Adrenal gland (tissue), 5 donors: Measurements from ENCODE around the gene TDRD3.

Experiments used
- POLR2A ChIP-seq, 2 donors: fragments of 450-650 bp; IDR thresholded peaks; one replicate each; pipeline ENCODE4 v1.6.1; 2017; ENCODE audit warnings: antibody characterized with exemption in 2 of 2, mild to moderate bottlenecking in 2 of 2, moderate library complexity in 1 of 2
- TF ChIP-seq, protein P1 (sequence below), 6 experiments: fragments of 450-650 bp in 4 of 6; fragments of 200-600 bp in 2 of 6; sonication (generic) in 1 of 6; IDR thresholded peaks; 1 replicate in 5 of 6; 2 replicates in 1 of 6; pipeline versions ENCODE4 v1.5.1 to v1.8.0; 2016 to 2021; ENCODE audit warnings: antibody characterized with exemption in 6 of 6, mild to moderate bottlenecking in 2 of 6, moderate library complexity in 1 of 6
- donor health status: DM: no; HTN: no; CAD: no.

DNA sequence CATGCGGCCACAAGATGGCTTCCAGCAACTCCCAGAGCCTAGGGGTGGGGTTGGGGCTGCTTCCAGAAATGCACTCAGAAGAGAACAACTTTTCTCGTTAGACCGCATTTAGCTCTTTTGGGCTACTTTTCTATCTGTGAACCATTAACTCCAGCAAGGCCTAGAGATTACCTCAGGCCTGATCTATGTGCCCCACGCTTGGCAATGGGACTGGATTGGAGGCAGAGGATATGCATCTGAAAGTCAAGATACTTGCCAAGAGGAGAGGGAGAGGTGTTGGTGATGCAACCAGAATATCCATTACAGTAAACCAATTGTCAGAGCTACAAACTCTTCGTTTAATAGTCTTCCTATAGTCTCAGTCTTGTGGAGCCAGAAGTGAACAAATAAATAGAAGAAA lies 177.7 kb downstream of the TDRD3 start:
- TF ChIP-seq, protein P1, sequence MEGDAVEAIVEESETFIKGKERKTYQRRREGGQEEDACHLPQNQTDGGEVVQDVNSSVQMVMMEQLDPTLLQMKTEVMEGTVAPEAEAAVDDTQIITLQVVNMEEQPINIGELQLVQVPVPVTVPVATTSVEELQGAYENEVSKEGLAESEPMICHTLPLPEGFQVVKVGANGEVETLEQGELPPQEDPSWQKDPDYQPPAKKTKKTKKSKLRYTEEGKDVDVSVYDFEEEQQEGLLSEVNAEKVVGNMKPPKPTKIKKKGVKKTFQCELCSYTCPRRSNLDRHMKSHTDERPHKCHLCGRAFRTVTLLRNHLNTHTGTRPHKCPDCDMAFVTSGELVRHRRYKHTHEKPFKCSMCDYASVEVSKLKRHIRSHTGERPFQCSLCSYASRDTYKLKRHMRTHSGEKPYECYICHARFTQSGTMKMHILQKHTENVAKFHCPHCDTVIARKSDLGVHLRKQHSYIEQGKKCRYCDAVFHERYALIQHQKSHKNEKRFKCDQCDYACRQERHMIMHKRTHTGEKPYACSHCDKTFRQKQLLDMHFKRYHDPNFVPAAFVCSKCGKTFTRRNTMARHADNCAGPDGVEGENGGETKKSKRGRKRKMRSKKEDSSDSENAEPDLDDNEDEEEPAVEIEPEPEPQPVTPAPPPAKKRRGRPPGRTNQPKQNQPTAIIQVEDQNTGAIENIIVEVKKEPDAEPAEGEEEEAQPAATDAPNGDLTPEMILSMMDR (IDR thresholded peaks at IDR 0.05) = no peak
- no peak for TF ChIP-seq POLR2A (IDR thresholded peaks at IDR 0.05)
